Testis (tissue), 3 donors: ENCODE results near the gene HECTD4. TPM values are rescaled to one million over a fixed set of nuclear protein-coding genes. Genes with fewer than 3 reads are reported as not detected.
"Not testable (repeated sequence)": the region's sequence is repeated elsewhere in the genome, so short reads cannot be mapped to it uniquely, and the experiment has no call there.

ENCODE experiments used
- DNase-seq: peaks from one replicate; pipeline ENCODE4 v3.0.0-alpha.2; 2019
- H3K27ac ChIP-seq, 2 donors: fragments of 200-600 bp; sonication (generic); one replicate each; pipeline ENCODE4 v1.5.1; 2019
- H3K27me3 ChIP-seq: fragments of 200-600 bp; sonication (generic); one replicate; pipeline ENCODE4 v1.5.1; 2019
- H3K36me3 ChIP-seq: fragments of 200-600 bp; sonication (generic); one replicate; pipeline ENCODE4 v1.5.1; 2017; ENCODE audit warnings: low read depth; ENCODE audit errors: missing control alignments
- H3K4me1 ChIP-seq: fragments of 200-600 bp; sonication (generic); one replicate; pipeline ENCODE4 v1.5.1; 2019
- H3K4me3 ChIP-seq, 2 donors: fragments of 200-600 bp; sonication (generic); one replicate each; pipeline ENCODE4 v1.5.1; 2017 to 2019
- H3K9me3 ChIP-seq: fragments of 200-600 bp; sonication (generic); one replicate; pipeline ENCODE4 v1.5.1; 2017
- CTCF ChIP-seq, 3 experiments: fragments of 450-650 bp in 2 of 3; fragments of 200-600 bp in 1 of 3; sonication (generic) in 1 of 3; IDR thresholded peaks; one replicate each; pipeline ENCODE4 v1.5.1; 2016 to 2019; ENCODE audit warnings: antibody characterized with exemption in 3 of 3, mild to moderate bottlenecking in 2 of 3, moderate library complexity in 1 of 3
- POLR2A ChIP-seq: fragments of 450-650 bp; IDR thresholded peaks from one replicate; pipeline ENCODE4 v1.6.1; 2017; ENCODE audit warnings: antibody characterized with exemption, mild to moderate bottlenecking, moderate library complexity
- WGBS, 2 donors: methylation state at CpG; one replicate each; pipeline ENCODE4 v1.1.5; 2018; 5-methylcytosine and 5-hydroxymethylcytosine counted together
- intact Hi-C: fragments of 100-400 bp; cut with DNase I; formaldehyde crosslinking; loops from one replicate; pipeline ENCODE4 v1.15.1; 2023; ENCODE audit warnings: low total_unique reads
- polyA plus RNA-seq: library from polyadenylated mRNA; stranded (reverse); fragments of 350-450 nt; fragmentation: Illumina TruSeq; extraction: RNeasy Lipid Tissue Mini Kit (QIAGEN cat#74804); gene quantifications from one replicate; pipeline ENCODE4 v1.2.3, GENCODE V29; 2014; ENCODE audit warnings: low read depth, low replicate concordance; ENCODE audit not compliant: insufficient read depth
- total RNA-seq, 2 donors: library from RNA; depleted of rRNA; stranded (reverse); fragments of >200 nt; gene quantifications; one replicate each; pipeline ENCODE4 v1.2.3, GENCODE V29; 2016

The HECTD4 gene
- total and polyA plus RNA-seq, 3 donors from 2014 or later = 49.6 to 91.8 (median 68.8) TPM

GRCh38 chr12:112409906-112410244, 27.6 kb upstream of the HECTD4 start:
- no peaks in the 10 kb centered on the region for H3K27me3 ChIP-seq
- H3K36me3 ChIP-seq = no peaks in the 10 kb centered on the region
- DNase-seq = no peak
- peaks cover 19% of the 10 kb centered on the region for H3K4me1 ChIP-seq
- H3K9me3 ChIP-seq = no peaks in the 10 kb centered on the region
- TF ChIP-seq CTCF (IDR thresholded peaks at IDR 0.05) = no peak
- TF ChIP-seq POLR2A = no peak
- 61 to 68% methylated on average over 14 of the region's 14 CpGs for whole genome bisulfite sequencing, 2 donors
- intact Hi-C loops = no loop called here
- H3K27ac ChIP-seq = no peak overlapping the region
- H3K4me3 ChIP-seq = peak overlapping the region; percentile 74 to 91

GRCh38 chr12:112409064-112409905, 27.1 kb upstream of the HECTD4 start, which contains the start of gene RPL6:
TSS of gene RPL6 (minus strand) at chr12:112409605. CDS start at chr12:112408656, 949 bp downstream.
- no peaks in the 10 kb centered on the region for H3K9me3 ChIP-seq
- WGBS, 2 donors = 7 to 10% methylated on average over 32 to 46 of the region's 46 CpGs
- intact Hi-C loops = no loop called here
- H3K4me1 ChIP-seq = peaks cover 19% of the 10 kb centered on the region
- TF ChIP-seq POLR2A = peak; percentile 55
- TF ChIP-seq CTCF (IDR thresholded peaks at IDR 0.05) = peak in 1 of 3 experiments; percentile 6
- peak within 1 kb of the TSS; percentile 88 for H3K27ac ChIP-seq
- H3K36me3 ChIP-seq = no peaks in the 10 kb centered on the region
- no peaks in the 10 kb centered on the region for H3K27me3 ChIP-seq
- H3K4me3 ChIP-seq = peak within 1 kb of the TSS; percentile 74 to 91
- DNase-seq = peak; percentile 94

GRCh38 chr12:112408621-112409020, 26.4 kb upstream of the HECTD4 start:
- H3K27me3 ChIP-seq = no peaks in the 10 kb centered on the region
- peak overlapping the region; percentile 74 to 91 for H3K4me3 ChIP-seq
- H3K4me1 ChIP-seq = peaks cover 19% of the 10 kb centered on the region
- H3K36me3 ChIP-seq = no peaks in the 10 kb centered on the region
- DNase-seq = no peak
- H3K27ac ChIP-seq = peak overlapping the region; percentile 88
- no peaks in the 10 kb centered on the region for H3K9me3 ChIP-seq
- WGBS, 2 donors = 8 to 11% methylated on average over 5 of the region's 5 CpGs
- intact Hi-C loops = no loop called here
- no peak for TF ChIP-seq CTCF (IDR thresholded peaks at IDR 0.05)
- TF ChIP-seq POLR2A = no peak

GRCh38 chr12:112407683-112408082, 25.5 kb upstream of the HECTD4 start:
- H3K4me1 ChIP-seq = peaks cover 19% of the 10 kb centered on the region
- 62 to 72% methylated on average over 6 of the region's 6 CpGs for WGBS, 2 donors
- H3K27ac ChIP-seq, H3K9me3 ChIP-seq, intact Hi-C loops, H3K4me3 ChIP-seq, DNase-seq, H3K36me3 ChIP-seq, H3K27me3 ChIP-seq: not testable (repeated sequence)

GRCh38 chr12:112406519-112407488, 24.6 kb upstream of the HECTD4 start:
- Histone ChIP-seq H3K4me3 (no peak overlapping the region), H3K9me3 (no peaks in the 10 kb centered on the region), H3K4me1 (peaks cover 19% of the 10 kb centered on the region), H3K36me3 (no peaks in the 10 kb centered on the region), H3K27me3 (no peaks in the 10 kb centered on the region), H3K27ac (no peak overlapping the region)
- DNase-seq = no peak
- TF ChIP-seq CTCF (IDR thresholded peaks at IDR 0.05) (no peak), POLR2A (no peak)
- intact Hi-C loops = no loop called here
- 82 to 85% methylated on average over 11 of the region's 11 CpGs for WGBS, 2 donors
